KMS-11 (cell line): Measurements from ENCODE around the gene TPD52L1.
A peak's percentile ranks its signal among the peaks of the same experiment; 100 is the strongest.

Experiments
- H2AFZ ChIP-seq: fragments of 200-600 bp; sonication (generic); 2 replicates; pipeline ENCODE4 v1.6.1; 2016; ENCODE audit warnings: antibody characterized with exemption, mixed run types, low read depth
- H3K27ac ChIP-seq: fragments of 200-600 bp; sonication (generic); 2 replicates; pipeline ENCODE4 v1.6.1; 2016; ENCODE audit warnings: mild to moderate bottlenecking, mixed run types
- H3K27me3 ChIP-seq: fragments of 200-600 bp; sonication (generic); 2 replicates; pipeline ENCODE4 v1.6.1; 2017; ENCODE audit warnings: mild to moderate bottlenecking, low read depth, mixed run types, moderate library complexity; ENCODE audit not compliant: insufficient read depth
- H3K36me3 ChIP-seq: fragments of 200-600 bp; sonication (generic); 2 replicates; pipeline ENCODE4 v1.6.1; 2017; ENCODE audit warnings: mild to moderate bottlenecking, mixed run types; ENCODE audit not compliant: insufficient read depth
- H3K4me1 ChIP-seq: fragments of 200-600 bp; sonication (generic); 2 replicates; pipeline ENCODE4 v1.6.1; 2016; ENCODE audit warnings: mild to moderate bottlenecking, low read depth, mixed run types; ENCODE audit not compliant: poor library complexity, severe bottlenecking
- H3K4me2 ChIP-seq: fragments of 200-600 bp; sonication (generic); 2 replicates; pipeline ENCODE4 v1.7.0; 2016; ENCODE audit warnings: mild to moderate bottlenecking, mixed run types
- H3K4me3 ChIP-seq: fragments of 200-600 bp; sonication (generic); IDR thresholded peaks from 2 replicates; pipeline ENCODE4 v1.6.1; 2017; ENCODE audit warnings: low read depth, low read length, mixed read lengths; ENCODE audit not compliant: insufficient read depth
- H3K79me2 ChIP-seq: fragments of 200-600 bp; sonication (generic); 2 replicates; pipeline ENCODE4 v1.6.1; 2016; ENCODE audit warnings: low read depth, mixed run types; ENCODE audit not compliant: insufficient read depth
- H3K9ac ChIP-seq: fragments of 200-600 bp; sonication (generic); 2 replicates; pipeline ENCODE4 v1.6.1; 2016; ENCODE audit warnings: mild to moderate bottlenecking, mixed run types
- H4K20me1 ChIP-seq: fragments of 200-600 bp; sonication (generic); 2 replicates; pipeline ENCODE4 v1.6.1; 2016; ENCODE audit warnings: mild to moderate bottlenecking, mixed run types; ENCODE audit not compliant: insufficient read depth
- TF ChIP-seq, protein P1 (sequence below): fragments of 200-600 bp; sonication (generic); conservative IDR thresholded peaks from 2 replicates; pipeline ENCODE4 v1.6.1; 2017; ENCODE audit warnings: low read depth, mild to moderate bottlenecking, antibody characterized with exemption, low read length, moderate library complexity, mixed read lengths

The TPD52L1 gene, protein sequence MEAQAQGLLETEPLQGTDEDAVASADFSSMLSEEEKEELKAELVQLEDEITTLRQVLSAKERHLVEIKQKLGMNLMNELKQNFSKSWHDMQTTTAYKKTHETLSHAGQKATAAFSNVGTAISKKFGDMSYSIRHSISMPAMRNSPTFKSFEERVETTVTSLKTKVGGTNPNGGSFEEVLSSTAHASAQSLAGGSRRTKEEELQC

DNA sequence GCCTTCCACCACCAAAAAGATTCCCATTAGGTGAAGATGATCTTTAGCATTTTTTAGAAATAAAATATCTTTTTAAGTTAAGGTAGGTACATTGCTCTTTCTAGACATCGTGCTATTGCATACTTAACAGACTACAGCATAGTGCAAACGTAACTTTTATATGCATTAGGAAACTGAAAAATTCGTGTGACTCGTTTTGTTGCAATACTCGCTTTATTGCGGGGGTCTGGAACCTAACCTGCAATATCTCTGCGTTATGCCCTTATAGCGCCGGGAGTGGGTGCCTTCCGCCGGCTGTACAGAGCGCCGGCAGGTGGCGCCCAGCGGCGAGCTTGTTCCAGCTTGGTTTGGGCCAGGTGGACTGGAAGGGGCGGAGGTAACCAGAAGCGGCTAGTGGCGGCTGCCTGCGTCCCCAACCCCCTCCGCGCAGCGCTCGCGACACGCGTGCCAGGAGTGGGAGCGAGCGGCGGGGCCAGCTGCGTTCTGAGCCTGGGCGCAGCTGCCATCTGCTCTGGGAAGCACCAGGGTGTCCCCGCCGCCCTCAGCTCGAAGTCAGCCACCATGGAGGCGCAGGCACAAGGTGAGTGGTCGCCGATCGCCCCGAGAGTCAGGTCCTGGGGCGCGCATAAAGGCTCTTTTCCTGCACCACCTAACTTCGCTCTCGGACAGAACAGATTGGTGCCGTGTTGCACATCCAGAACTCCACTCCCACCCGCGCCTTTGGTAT lies at the start of gene TPD52L1:
TPD52L1 (plus strand) TSS at position 383 of the 727 bp plus-strand sequence; CDS start at position 562, 179 bp downstream.
- Histone ChIP-seq H4K20me1 (no peaks in the 10 kb centered on the region), H3K9ac (peak within 1 kb of the TSS; percentile 18; the same call in 1 of the 2 replicates), H3K4me2 (peak within 1 kb of the TSS; percentile 45; the same call in 1 of the 2 replicates), H3K4me1 (no peaks in the 10 kb centered on the region), H3K27me3 (no peaks in the 10 kb centered on the region), H2AFZ (peak within 1 kb of the TSS; percentile 69), H3K4me3 (no peak within 1 kb of the TSS), H3K79me2 (no peaks in the 10 kb centered on the region), H3K36me3 (no peaks in the 10 kb centered on the region), H3K27ac (no peak within 1 kb of the TSS)
- TF ChIP-seq, protein P1, sequence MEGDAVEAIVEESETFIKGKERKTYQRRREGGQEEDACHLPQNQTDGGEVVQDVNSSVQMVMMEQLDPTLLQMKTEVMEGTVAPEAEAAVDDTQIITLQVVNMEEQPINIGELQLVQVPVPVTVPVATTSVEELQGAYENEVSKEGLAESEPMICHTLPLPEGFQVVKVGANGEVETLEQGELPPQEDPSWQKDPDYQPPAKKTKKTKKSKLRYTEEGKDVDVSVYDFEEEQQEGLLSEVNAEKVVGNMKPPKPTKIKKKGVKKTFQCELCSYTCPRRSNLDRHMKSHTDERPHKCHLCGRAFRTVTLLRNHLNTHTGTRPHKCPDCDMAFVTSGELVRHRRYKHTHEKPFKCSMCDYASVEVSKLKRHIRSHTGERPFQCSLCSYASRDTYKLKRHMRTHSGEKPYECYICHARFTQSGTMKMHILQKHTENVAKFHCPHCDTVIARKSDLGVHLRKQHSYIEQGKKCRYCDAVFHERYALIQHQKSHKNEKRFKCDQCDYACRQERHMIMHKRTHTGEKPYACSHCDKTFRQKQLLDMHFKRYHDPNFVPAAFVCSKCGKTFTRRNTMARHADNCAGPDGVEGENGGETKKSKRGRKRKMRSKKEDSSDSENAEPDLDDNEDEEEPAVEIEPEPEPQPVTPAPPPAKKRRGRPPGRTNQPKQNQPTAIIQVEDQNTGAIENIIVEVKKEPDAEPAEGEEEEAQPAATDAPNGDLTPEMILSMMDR, result peak; percentile 64

DNA sequence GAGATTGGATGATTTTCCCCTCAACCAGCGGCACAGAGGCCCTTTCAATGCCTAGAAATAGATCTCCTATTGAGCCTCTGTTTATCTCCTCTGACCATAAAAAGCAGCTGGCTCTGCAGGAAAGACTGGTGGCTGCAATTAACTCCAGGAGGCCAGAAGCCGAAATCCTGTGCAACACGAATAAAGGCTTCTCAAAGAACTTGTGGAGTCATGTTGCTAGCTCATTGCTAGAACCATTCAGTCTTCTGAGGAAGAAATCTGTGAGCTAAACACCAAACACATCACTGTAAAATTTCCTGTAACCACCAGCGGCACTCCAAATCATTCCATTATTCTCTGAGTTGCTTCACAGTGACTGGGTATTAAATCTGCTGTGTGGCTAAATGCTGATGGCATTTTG lies 49.1 kb upstream of the TPD52L1 start:
- no peak overlapping the region for H2AFZ ChIP-seq

DNA sequence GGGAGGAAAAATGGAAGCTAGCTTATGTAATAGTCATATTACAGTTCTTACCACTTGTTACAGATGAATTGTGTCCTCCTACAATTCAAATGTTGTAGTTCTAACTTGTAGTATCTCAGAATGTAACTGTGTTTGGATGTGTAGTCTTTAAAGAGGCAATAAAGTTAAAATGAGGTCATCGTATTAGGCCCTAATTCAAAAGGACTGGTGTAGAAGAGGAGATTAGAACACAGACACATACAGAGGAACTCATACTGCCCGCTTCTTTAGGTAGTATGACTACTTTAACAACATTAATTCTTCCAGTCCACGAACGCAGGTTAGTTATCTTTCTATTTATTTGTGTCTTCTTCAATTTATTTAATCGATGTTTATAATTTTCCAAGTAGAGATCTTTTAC lies 46.5 kb upstream of the TPD52L1 start:
- H2AFZ ChIP-seq, result no peak overlapping the region
- no peak overlapping the region for H3K9ac ChIP-seq
- H3K27ac ChIP-seq, result no peak overlapping the region
- no peaks in the 10 kb centered on the region for H3K27me3 ChIP-seq
- H3K79me2 ChIP-seq, result no peaks in the 10 kb centered on the region
- H4K20me1 ChIP-seq, result no peaks in the 10 kb centered on the region
- no peaks in the 10 kb centered on the region for H3K36me3 ChIP-seq
- TF ChIP-seq, protein P1, result no peak
- no peak overlapping the region for H3K4me3 ChIP-seq
- H3K4me1 ChIP-seq, result no peaks in the 10 kb centered on the region
- no peak overlapping the region for H3K4me2 ChIP-seq

More for the DNA sequence above, 49.1 kb upstream of the TPD52L1 start:
- Histone ChIP-seq H3K36me3 (no peaks in the 10 kb centered on the region), H3K27me3 (no peaks in the 10 kb centered on the region), H4K20me1 (no peaks in the 10 kb centered on the region), H3K4me1 (no peaks in the 10 kb centered on the region), H3K9ac (no peak overlapping the region), H3K4me2 (no peak overlapping the region), H3K27ac (no peak overlapping the region), H3K4me3 (no peak overlapping the region), H3K79me2 (no peaks in the 10 kb centered on the region)
- TF ChIP-seq, protein P1, result no peak

DNA sequence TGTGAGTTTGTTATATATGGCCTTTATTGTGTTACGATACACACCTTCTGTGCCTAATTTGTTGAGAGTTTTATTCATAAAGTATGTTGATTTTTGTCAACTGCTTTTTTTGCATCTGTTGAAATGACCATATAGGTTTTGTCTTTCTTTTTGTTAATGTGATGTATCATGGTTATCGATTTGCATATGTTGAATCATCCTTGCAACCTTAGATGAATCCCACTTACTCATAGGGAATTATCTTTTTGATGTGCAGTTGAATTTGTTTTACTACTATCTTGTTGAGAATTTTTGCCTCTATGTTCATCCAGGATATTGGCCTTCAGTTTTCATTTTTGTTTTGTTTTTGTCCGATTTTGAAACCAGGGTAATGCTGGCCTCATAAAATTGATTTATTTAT lies 45.7 kb upstream of the TPD52L1 start:
- Histone ChIP-seq H3K4me3 (no peak overlapping the region), H3K9ac (no peak overlapping the region), H3K4me1 (no peaks in the 10 kb centered on the region), H3K27me3 (no peaks in the 10 kb centered on the region), H3K36me3 (no peaks in the 10 kb centered on the region), H2AFZ (no peak overlapping the region), H4K20me1 (no peaks in the 10 kb centered on the region), H3K27ac (no peak overlapping the region), H3K4me2 (no peak overlapping the region), H3K79me2 (no peaks in the 10 kb centered on the region)
- TF ChIP-seq, protein P1, result no peak
